Natural killer cell (primary cell): Measurements from ENCODE around the gene CALD1. TPM values are rescaled to one million over a fixed set of nuclear protein-coding genes. Genes with fewer than 3 reads are reported as not detected.

Experiments used
- ATAC-seq, 3 donors: fragments of 150-1000 bp in 2 of 3; fragments of 200-7000 bp in 1 of 3; cut with Tn5 transposase; 1 replicate in 1 of 3; 2 replicates in 2 of 3; pipeline ENCODE4 v1.10.0; 2021; ENCODE audit warnings: mild to moderate bottlenecking in 2 of 3, moderate library complexity in 2 of 3
- DNase-seq, 2 donors: peaks; one replicate each; pipeline versions ENCODE4 v3.0.0 to v3.0.0-alpha.2; 2013 to 2021; ENCODE audit warnings: mixed read lengths in 1 of 2
- H3K27ac ChIP-seq: one replicate; pipeline ENCODE4 v1.5.1; 2013; ENCODE audit warnings: mild to moderate bottlenecking, low read length
- H3K27me3 ChIP-seq: one replicate; pipeline ENCODE4 v1.6.1; 2013; ENCODE audit warnings: low read length; ENCODE audit not compliant: control insufficient read depth, insufficient read depth
- H3K36me3 ChIP-seq: one replicate; pipeline ENCODE4 v1.6.1; 2013; ENCODE audit warnings: low read length; ENCODE audit not compliant: control insufficient read depth, insufficient read depth
- H3K4me1 ChIP-seq: one replicate; pipeline ENCODE4 v1.6.1; 2013; ENCODE audit warnings: low read length; ENCODE audit not compliant: control insufficient read depth, insufficient read depth
- H3K4me3 ChIP-seq: one replicate; pipeline ENCODE4 v1.5.1; 2013; ENCODE audit warnings: low read length
- H3K9me3 ChIP-seq: one replicate; pipeline ENCODE4 v1.6.1; 2013; ENCODE audit warnings: low read length; ENCODE audit not compliant: control insufficient read depth, insufficient read depth
- H3K27ac Mint-ChIP-seq, 2 donors: one replicate each; pipeline ENCODE4 v1.8.0; 2022; ENCODE audit warnings: mild to moderate bottlenecking in 2 of 2, mixed read lengths in 2 of 2, moderate library complexity in 1 of 2
- H3K27me3 Mint-ChIP-seq, 2 donors: one replicate each; pipeline ENCODE4 v1.8.0; 2022; ENCODE audit warnings: low read depth in 2 of 2, mixed read lengths in 2 of 2
- H3K36me3 Mint-ChIP-seq: one replicate; pipeline ENCODE4 v1.8.0; 2022; ENCODE audit warnings: mixed read lengths
- H3K4me1 Mint-ChIP-seq, 2 donors: one replicate each; pipeline ENCODE4 v1.8.0; 2022; ENCODE audit warnings: mixed read lengths in 2 of 2
- H3K4me3 Mint-ChIP-seq: one replicate; pipeline ENCODE4 v1.8.0; 2022; ENCODE audit warnings: mild to moderate bottlenecking, moderate library complexity, mixed read lengths
- H3K9me3 Mint-ChIP-seq, 2 donors: one replicate each; pipeline ENCODE4 v1.8.0; 2022; ENCODE audit warnings: mixed read lengths in 2 of 2
- WGBS: methylation state at CpG from one replicate; pipeline ENCODE4 v1.1.7; 2013; ENCODE audit warnings: missing lambda C conversion rate; ENCODE audit not compliant: insufficient coverage; 5-methylcytosine and 5-hydroxymethylcytosine counted together
- intact Hi-C: fragments of 100-400 bp; cut with micrococcal nuclease; formaldehyde crosslinking; loops from one replicate; pipeline ENCODE4 v1.14.2; 2022
- total RNA-seq, 4 donors: library from RNA; stranded (reverse); fragments of 120-200 nt in 1 of 4; gene quantifications; one replicate each; pipeline versions ENCODE4 v1.2.3 to v1.2.4, GENCODE V29; 2013 to 2022
- TF ChIP-seq, protein P1 (sequence below): fragments of 200-600 bp; IDR thresholded peaks from one replicate; pipeline ENCODE4 v1.8.0; 2022; ENCODE audit warnings: antibody characterized with exemption

Gene CALD1
- total RNA-seq, 3 donors from 2014 or later (not counting 1 experiment from before 2014, with no cell fraction given): 0.14 to 2.5 (median 1.0) TPM

DNA sequence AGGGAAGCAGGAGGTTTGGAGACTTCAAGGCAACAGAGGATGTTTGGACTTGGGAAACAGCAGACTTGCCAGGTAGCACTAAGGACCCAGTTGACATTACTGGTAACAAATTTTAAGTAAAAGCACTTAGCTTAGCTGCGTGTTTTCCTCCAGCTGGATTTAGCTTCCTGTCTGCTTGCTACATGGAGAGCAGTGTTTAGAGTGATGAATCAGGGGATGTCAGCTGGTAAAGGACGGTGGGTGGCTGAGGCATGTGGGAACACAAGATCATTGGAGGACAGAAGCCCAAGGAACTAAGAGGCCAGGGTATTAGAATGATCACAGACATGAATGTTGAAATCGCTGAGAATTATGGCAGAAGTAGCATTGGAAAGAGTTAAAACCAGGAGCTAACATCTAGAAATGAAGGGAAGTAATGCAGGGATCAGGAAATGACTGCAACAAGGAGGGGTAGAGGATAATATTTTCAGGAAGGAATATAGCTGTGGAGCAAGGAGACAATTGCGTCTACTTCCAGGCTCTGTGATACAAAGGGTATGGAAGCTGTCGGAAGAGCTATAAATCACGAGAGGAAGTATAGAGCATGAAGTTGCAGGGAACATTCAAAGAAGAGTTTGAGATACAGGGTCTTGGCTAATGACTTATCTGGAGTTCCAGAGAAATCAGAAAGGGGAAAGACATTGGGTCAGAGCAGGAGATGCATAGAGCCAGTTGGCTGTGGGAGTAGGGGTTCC lies 34.4 kb downstream of the CALD1 start:
- peaks cover 0 to 6% of the 10 kb centered on the region in 2 donors for H3K9me3 Mint-ChIP-seq
- no peak overlapping the region for H3K27ac Mint-ChIP-seq
- ATAC-seq: no peak
- no peak overlapping the region for H3K4me3 ChIP-seq
- H3K27ac ChIP-seq: no peak overlapping the region
- WGBS: 73% methylated on average over 6 of the region's 6 CpGs
- H3K36me3 Mint-ChIP-seq: no peaks in the 10 kb centered on the region
- H3K9me3 ChIP-seq: no peaks in the 10 kb centered on the region
- H3K4me1 Mint-ChIP-seq: no peaks in the 10 kb centered on the region
- no peaks in the 10 kb centered on the region for H3K36me3 ChIP-seq
- no peaks in the 10 kb centered on the region for H3K27me3 ChIP-seq
- no peaks in the 10 kb centered on the region for H3K4me1 ChIP-seq
- TF ChIP-seq, protein P1, sequence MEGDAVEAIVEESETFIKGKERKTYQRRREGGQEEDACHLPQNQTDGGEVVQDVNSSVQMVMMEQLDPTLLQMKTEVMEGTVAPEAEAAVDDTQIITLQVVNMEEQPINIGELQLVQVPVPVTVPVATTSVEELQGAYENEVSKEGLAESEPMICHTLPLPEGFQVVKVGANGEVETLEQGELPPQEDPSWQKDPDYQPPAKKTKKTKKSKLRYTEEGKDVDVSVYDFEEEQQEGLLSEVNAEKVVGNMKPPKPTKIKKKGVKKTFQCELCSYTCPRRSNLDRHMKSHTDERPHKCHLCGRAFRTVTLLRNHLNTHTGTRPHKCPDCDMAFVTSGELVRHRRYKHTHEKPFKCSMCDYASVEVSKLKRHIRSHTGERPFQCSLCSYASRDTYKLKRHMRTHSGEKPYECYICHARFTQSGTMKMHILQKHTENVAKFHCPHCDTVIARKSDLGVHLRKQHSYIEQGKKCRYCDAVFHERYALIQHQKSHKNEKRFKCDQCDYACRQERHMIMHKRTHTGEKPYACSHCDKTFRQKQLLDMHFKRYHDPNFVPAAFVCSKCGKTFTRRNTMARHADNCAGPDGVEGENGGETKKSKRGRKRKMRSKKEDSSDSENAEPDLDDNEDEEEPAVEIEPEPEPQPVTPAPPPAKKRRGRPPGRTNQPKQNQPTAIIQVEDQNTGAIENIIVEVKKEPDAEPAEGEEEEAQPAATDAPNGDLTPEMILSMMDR: no peak
- H3K27me3 Mint-ChIP-seq: peaks cover 8 to 11% of the 10 kb centered on the region in 2 donors
- intact Hi-C loops: no loop called here
- no peak overlapping the region for H3K4me3 Mint-ChIP-seq
- DNase-seq: no peak

DNA sequence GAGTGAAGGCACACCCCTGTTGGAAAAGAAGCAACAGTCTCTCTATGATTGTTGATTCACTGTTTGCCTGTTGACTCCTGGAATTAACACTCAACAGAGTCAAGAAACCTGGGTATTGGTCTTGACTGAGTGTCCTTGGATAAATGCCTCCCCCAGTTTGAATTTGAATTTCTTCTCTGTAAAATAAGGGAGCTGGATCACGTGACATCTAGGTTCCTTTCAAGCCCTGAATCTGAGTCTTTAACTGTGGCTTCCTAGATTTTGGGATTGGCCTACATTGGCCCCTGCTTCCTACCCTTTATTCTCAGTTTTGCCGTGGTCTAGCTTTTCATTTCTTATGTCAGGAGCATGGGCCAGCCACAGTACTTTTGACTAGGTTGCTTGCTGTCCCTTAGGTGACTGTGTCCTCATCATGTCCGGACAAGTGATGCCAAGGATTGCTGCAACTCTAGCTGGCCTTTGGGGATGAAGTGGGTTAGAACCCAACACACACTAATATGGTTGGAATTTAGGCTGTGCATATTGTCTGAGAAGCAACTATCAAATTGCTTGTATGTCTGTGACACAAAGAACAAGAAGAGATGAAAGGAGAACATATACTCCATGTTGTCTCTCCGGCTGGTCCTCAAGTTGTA lies 35.4 kb downstream of the CALD1 start:
- H3K9me3 ChIP-seq: no peaks in the 10 kb centered on the region
- DNase-seq: no peak
- Mint-ChIP-seq H3K27ac (no peak overlapping the region), H3K4me3 (no peak overlapping the region), H3K36me3 (no peaks in the 10 kb centered on the region), H3K4me1 (no peaks in the 10 kb centered on the region), H3K9me3 (peaks cover 0 to 6% of the 10 kb centered on the region in 2 donors), H3K27me3 (peaks cover 8 to 11% of the 10 kb centered on the region in 2 donors)
- no peaks in the 10 kb centered on the region for H3K27me3 ChIP-seq
- H3K4me1 ChIP-seq: no peaks in the 10 kb centered on the region
- TF ChIP-seq, protein P1: no peak
- no peak for ATAC-seq
- no peak overlapping the region for H3K27ac ChIP-seq
- intact Hi-C loops: no loop called here
- no peak overlapping the region for H3K4me3 ChIP-seq
- WGBS: 88% methylated on average over 4 of the region's 4 CpGs
- H3K36me3 ChIP-seq: no peaks in the 10 kb centered on the region

DNA sequence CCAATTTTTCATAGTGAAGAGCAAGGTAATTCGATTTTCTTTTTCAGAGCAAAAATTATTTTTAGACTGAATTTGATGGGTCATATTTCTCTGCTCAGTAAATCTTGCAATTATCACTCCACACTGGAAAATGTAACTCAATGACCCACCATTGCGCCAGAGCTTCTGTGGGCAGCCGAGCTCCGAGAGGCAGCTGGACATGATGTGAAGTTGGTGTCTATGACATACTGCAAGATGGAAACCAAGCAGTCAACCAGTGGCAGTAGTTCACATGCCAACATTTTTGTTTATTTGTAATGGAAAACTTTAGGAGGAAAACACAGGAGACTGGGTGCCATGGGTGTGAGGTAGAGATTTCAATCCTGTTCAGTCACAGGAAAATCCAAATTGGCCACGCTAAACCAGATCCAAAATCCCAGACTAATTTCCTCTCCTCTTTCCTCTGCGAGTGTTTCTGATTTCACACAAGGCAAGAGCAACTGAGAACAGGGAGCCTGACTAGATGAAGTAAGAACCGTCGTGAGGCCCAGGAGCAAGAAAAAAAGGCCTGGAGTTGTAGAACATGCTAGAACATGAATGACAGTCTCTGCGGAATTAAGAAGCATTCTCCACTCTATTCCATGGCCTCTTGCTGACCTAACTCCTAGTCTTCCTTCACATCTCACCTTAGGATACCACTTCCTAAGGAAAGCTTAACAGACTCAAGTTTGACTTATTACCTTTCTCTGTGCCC lies 39.3 kb downstream of the CALD1 start:
- TF ChIP-seq, protein P1: no peak
- no peak for DNase-seq
- WGBS: 94% methylated on average over 9 of the region's 9 CpGs
- Mint-ChIP-seq H3K27me3 (peaks cover 0 to 3% of the 10 kb centered on the region in 2 donors), H3K4me3 (no peak overlapping the region), H3K27ac (no peak overlapping the region), H3K9me3 (peaks cover 0 to 1% of the 10 kb centered on the region in 2 donors), H3K36me3 (no peaks in the 10 kb centered on the region), H3K4me1 (no peaks in the 10 kb centered on the region)
- Histone ChIP-seq H3K27ac (no peak overlapping the region), H3K4me1 (no peaks in the 10 kb centered on the region), H3K4me3 (no peak overlapping the region), H3K36me3 (no peaks in the 10 kb centered on the region), H3K9me3 (no peaks in the 10 kb centered on the region), H3K27me3 (no peaks in the 10 kb centered on the region)
- no peak for ATAC-seq
- intact Hi-C loops: no loop called here
